H4 (cell line): Measurements from ENCODE around the gene KLHL42. TPM values are rescaled to one million over a fixed set of nuclear protein-coding genes. Genes with fewer than 3 reads are reported as not detected.
"Not testable (repeated sequence)": the region's sequence is repeated elsewhere in the genome, so short reads cannot be mapped to it uniquely, and the experiment has no call there.

Experiments
- DNase-seq: peaks from one replicate; pipeline ENCODE4 v3.0.0-alpha.2; 2015; ENCODE audit warnings: low spot score
- total RNA-seq: library from RNA; depleted of rRNA; stranded (reverse); fragments of >200 nt; shearing (Covaris generic); gene quantifications from 2 replicates; pipeline ENCODE4 v1.2.3, GENCODE V29; 2014; rRNA removed

Gene KLHL42, protein sequence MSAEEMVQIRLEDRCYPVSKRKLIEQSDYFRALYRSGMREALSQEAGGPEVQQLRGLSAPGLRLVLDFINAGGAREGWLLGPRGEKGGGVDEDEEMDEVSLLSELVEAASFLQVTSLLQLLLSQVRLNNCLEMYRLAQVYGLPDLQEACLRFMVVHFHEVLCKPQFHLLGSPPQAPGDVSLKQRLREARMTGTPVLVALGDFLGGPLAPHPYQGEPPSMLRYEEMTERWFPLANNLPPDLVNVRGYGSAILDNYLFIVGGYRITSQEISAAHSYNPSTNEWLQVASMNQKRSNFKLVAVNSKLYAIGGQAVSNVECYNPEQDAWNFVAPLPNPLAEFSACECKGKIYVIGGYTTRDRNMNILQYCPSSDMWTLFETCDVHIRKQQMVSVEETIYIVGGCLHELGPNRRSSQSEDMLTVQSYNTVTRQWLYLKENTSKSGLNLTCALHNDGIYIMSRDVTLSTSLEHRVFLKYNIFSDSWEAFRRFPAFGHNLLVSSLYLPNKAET
- total RNA-seq, result 5.0 and 7.4 TPM in 2 replicates

- DNase-seq, result peak; percentile 28
Measured at GRCh38 chr12:27779920-27780611, at the start of gene KLHL42, which contains the start of gene MANSC4. TSS of gene KLHL42 (plus strand) at chr12:27780233. CDS start at chr12:27780331, 98 bp downstream. TSS of gene MANSC4 (minus strand) at chr12:27780236. CDS start at chr12:27771276, 8,960 bp downstream.

DNA sequence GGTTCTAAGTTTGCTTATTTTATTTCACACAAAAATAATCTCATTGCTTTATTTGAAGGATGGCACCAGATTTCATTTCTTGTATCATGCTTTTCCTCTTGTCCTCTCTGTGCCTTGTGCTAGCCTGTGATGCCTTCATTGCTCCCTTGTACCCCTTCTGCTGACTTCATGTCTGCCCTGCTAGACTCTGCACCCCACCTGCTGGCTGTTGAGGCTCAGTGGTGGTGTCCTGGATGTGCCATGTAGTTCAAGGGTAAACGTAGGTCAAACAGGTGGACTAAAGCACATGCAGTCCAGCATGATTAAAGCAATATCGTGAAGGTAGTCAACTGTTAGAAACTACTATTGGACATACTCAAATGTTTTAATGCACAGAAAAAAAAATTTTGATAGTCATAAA lies 47.8 kb upstream of the KLHL42 start:
- peak; percentile 10 for DNase-seq

GRCh38 chr12:27733052-27733656 lies 46.9 kb upstream of the KLHL42 start:
- DNase-seq, result peak; percentile 8

DNA sequence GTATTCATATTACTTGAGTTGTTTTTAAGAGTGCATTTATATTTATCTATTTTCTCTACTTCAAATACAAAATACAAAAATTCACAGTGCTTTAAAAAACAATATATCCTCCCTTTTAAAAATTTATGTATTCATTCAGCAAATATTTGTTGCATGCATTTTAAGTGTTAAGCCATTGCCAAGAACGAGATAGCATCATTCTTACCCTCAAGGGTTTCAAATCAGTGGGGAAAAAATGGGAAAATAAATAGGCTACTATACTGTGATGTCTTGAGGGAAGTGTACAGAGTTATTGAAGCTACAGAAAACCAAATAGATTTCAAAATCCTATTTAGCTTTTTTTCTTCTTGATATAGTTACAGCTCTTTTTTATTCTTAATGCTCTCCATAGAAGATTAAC lies 46.2 kb upstream of the KLHL42 start:
- DNase-seq, result no peak

- DNase-seq, result not testable (repeated sequence)
Measured at GRCh38 chr12:27734321-27734720, 45.7 kb upstream of the KLHL42 start.

DNA sequence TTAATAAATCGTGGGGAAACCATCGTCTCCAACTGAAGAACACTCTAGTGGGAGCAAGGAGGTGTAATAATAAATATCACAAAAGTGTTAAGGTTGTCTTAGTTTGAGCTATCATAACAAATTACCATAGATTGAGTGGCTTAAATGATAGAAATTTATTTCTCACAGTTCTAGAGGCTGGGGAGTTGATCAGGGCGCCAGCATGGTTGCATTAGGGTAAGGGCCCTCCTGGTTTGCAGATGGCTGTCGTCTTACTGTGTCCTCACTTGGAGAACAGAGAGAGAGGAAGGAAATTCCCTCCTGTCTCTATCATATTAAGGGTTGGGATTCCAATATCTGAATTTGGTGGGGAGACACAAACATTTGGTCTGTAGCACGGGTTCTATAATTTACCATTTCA lies 36.4 kb upstream of the KLHL42 start:
- DNase-seq, result no peak

DNA sequence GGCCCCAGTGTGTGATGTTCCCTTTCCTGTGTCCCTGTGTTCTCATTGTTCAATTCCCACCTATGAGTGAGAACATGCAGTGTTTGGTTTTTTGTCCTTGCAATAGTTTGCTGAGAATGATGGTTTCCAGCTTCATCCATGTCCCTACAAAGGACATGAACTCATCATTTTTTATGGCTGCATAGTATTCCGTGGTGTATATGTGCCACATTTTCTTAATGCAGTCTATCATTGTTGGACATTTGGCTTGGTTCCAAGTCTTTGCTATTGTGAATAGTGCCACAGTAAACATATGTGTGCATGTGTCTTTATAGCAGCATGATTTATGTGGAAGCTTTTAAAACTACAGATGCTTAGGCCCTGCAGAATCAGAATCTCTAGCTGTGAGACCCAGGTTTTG lies 34.3 kb upstream of the KLHL42 start:
- not testable (repeated sequence) for DNase-seq

DNA sequence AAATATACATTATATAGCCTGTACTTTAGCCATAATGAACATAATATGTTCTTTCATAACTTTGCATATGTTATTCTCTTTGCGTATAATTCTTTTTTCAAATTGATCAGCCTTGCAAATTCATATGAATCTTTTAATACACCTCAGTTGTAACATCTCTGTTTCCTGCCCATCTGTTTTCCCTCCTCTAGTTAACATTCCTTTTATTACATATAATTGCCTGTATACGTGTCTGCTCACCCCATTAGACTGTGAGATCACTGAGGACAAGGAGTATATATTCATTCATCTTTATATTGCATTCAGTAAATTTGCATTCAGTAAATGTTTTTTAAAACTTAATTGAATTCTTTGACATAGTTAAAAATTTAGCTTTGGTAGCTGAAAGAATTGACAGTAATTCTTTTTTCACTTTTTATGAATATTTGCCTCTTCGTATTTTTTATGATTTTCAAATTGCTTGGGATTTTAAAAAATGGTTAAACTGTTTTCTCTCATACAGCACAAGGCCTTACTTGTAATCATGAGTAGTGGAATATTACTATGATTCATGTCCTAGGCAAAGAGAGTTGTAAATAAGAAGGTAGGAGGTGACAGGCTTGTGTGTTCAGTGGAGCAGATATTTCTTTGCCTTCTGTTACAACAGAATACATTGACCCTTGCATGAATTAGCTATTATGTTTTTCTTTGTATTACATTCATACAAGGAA lies 32.8 kb upstream of the KLHL42 start:
- no peak for DNase-seq

GRCh38 chr12:27751386-27752047 lies 28.5 kb upstream of the KLHL42 start:
- no peak for DNase-seq

- no peak for DNase-seq
Measured at GRCh38 chr12:27754795-27755194, 25.2 kb upstream of the KLHL42 start.

- DNase-seq, result no peak
Measured at GRCh38 chr12:27756670-27757195, 23.3 kb upstream of the KLHL42 start.

GRCh38 chr12:27762757-27763156 lies 17.3 kb upstream of the KLHL42 start:
- peak; percentile 14 for DNase-seq

- no peak for DNase-seq
Measured at GRCh38 chr12:27766587-27766986, 13.4 kb upstream of the KLHL42 start.

GRCh38 chr12:27769142-27769673 lies 10.8 kb upstream of the KLHL42 start:
- DNase-seq, result no peak

DNA sequence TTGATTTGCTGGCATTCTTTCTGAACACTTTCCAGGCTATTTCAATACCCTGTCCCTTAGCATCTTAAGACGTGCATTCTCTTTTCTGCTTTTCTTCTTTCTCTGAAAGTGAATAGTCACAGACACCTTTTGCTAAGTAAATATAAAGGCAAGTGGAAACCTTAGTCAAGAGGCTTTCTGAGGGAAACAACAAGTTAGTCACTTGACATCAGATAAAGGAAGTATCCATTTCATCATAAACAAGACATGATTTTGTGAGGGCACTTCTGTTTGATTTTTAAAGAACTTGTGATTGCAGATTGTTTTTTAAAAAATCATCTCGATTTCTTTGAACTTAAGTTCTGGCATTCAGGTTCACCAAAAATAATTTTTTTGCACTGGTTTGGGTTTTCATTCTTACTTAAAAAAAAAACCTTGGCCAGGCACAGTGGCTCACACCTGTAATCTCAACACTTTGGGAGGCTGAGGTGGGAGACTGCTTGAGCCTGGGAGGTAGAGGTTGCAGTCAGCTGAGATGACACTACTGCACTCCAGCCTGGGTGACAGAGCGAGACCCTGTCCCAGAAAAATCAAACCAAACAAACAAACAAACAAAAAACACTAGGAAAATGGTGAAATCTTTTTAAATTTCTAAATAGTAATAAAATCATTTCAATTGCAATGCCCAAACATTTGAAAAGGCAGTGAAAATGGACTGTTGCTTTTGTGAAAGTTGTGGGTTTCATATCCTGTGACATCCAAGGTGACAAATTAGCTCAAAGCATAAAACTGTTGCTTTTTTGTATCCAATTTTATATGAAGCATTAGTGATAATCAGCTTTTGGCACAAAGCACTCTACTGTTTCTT lies 8.3 kb upstream of the KLHL42 start:
- DNase-seq, result no peak

- DNase-seq, result peak; percentile 10
Measured at GRCh38 chr12:27772328-27773049, 7.5 kb upstream of the KLHL42 start.

DNA sequence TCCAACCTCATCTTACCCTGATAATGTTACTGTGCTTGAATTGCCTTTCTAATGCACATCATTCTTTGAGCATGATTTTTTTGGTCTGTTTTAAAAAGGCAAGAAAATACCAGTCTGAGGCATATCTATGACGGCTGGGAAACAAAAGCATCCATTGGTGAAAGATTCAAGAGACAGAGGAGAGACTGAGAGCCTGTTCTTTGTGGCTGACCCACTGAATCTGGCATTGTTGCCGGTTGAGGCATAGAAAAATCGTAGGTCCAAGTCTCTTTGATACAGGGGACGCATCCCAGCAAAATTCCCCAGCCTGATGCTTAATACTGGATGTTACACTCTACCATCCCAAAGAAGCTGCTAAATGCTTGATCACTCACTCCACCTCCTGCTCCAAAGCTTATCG lies 2.9 kb upstream of the KLHL42 start:
- DNase-seq, result no peak

- DNase-seq, result peak; percentile 25
Measured at GRCh38 chr12:27778206-27778605, 1.8 kb upstream of the KLHL42 start.

DNA sequence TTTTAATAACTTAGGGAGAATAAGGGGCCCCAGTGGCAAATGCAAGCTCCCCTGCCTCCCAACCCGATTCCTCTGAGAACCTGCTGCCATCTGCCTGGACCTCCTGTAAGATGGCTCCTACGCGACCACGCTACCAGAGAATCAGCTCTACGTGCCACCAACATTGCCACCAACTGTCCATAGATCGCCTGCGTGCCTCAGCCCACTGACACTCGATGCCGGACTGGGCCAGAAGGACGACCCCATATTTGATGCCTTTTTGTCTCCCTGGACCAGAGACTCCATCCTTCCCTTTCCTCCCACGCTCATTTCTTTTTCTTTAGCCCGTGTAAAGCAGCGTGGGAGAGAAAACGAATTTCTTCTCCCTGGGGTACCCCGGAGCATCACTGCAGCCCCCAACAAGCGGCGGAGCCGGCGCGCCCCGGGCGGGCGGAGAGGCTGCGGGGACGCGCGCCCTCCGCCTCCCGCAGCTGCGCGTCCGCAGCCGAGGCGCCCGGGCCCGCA lies 565 bp upstream of the KLHL42 start:
- no peak for DNase-seq
